LNCAP (cell line): Measurements from ENCODE around the gene PROSER2.

Experiments
- CTCF ChIP-seq: fragments of 450-650 bp; IDR thresholded peaks from 2 replicates; pipeline ENCODE4 v1.5.1; 2017; ENCODE audit warnings: mild to moderate bottlenecking

PROSER2 gene

GRCh38 chr10:11827414-11827813 lies 4.3 kb downstream of the PROSER2 start:
- no peak for TF ChIP-seq CTCF

GRCh38 chr10:11828682-11829284 lies 5.6 kb downstream of the PROSER2 start:
- no peak for TF ChIP-seq CTCF

GRCh38 chr10:11830836-11831519 lies 7.8 kb downstream of the PROSER2 start:
- TF ChIP-seq CTCF = no peak

- TF ChIP-seq CTCF = no peak
Measured at GRCh38 chr10:11831520-11831951, 8.4 kb downstream of the PROSER2 start.

- TF ChIP-seq CTCF = no peak
Measured at GRCh38 chr10:11832042-11832441, 8.9 kb downstream of the PROSER2 start.

GRCh38 chr10:11835061-11835460 lies 11.9 kb downstream of the PROSER2 start:
- no peak for TF ChIP-seq CTCF

- no peak for TF ChIP-seq CTCF
Measured at GRCh38 chr10:11835704-11836103, 12.5 kb downstream of the PROSER2 start.
